Astrocyte (in vitro differentiated cells and primary cell): ENCODE results near the gene PHF5A. TPM values are rescaled to one million over a fixed set of nuclear protein-coding genes. Genes with fewer than 3 reads are reported as not detected.

ENCODE experiments used
- DNase-seq: peaks from one replicate; pipeline ENCODE4 v3.0.0-alpha.2; 2010; ENCODE audit warnings: low read depth
- FAIRE-seq: peaks from 2 replicates; lab custom pipeline; 2011; peaks lifted over from hg19 to GRCh38; lab: Jason Lieb, UNC
- H2AFZ ChIP-seq: 2 replicates; pipeline ENCODE4 v1.6.0; 2012; ENCODE audit warnings: low read depth, low read length, inconsistent platforms
- H3K27ac ChIP-seq: 2 replicates; pipeline ENCODE4 v1.5.1; 2011; ENCODE audit warnings: low read depth, low read length, inconsistent platforms
- H3K27me3 ChIP-seq: 2 replicates; pipeline ENCODE4 v1.6.0; 2011; ENCODE audit warnings: low read length, inconsistent platforms; ENCODE audit not compliant: insufficient read depth
- H3K36me3 ChIP-seq: 2 replicates; pipeline ENCODE4 v1.5.1; 2011; ENCODE audit warnings: low read length, inconsistent platforms; ENCODE audit not compliant: insufficient read depth
- H3K4me1 ChIP-seq: 2 replicates; pipeline ENCODE4 v1.5.1; 2011; ENCODE audit warnings: low read length, inconsistent platforms; ENCODE audit not compliant: insufficient read depth
- H3K4me2 ChIP-seq: 2 replicates; pipeline ENCODE4 v1.6.0; 2012; ENCODE audit warnings: low read length, inconsistent platforms
- H3K4me3 ChIP-seq: 2 replicates; pipeline ENCODE4 v1.5.1; 2011; ENCODE audit warnings: low read depth, mild to moderate bottlenecking, low read length, inconsistent platforms; ENCODE audit not compliant: insufficient read depth
- H3K79me2 ChIP-seq: 2 replicates; pipeline ENCODE4 v1.6.0; 2012; ENCODE audit warnings: mild to moderate bottlenecking, low read length, inconsistent platforms; ENCODE audit not compliant: insufficient read depth
- H3K9ac ChIP-seq: 2 replicates; pipeline ENCODE4 v1.6.0; 2012; ENCODE audit warnings: mild to moderate bottlenecking, low read length, inconsistent platforms
- H3K9me3 ChIP-seq: 2 replicates; pipeline ENCODE4 v1.5.1; 2012; ENCODE audit warnings: low read depth, mild to moderate bottlenecking, low read length, inconsistent platforms; ENCODE audit not compliant: insufficient read depth
- H4K20me1 ChIP-seq: 2 replicates; pipeline ENCODE4 v1.6.0; 2012; ENCODE audit warnings: low read length, inconsistent platforms; ENCODE audit not compliant: insufficient read depth
- H3K27ac Mint-ChIP-seq: one replicate; pipeline ENCODE4 v1.8.0; 2021; ENCODE audit warnings: mild to moderate bottlenecking, mixed read lengths; ENCODE audit not compliant: unreplicated experiment
- H3K27me3 Mint-ChIP-seq: one replicate; pipeline ENCODE4 v1.8.0; 2021; ENCODE audit warnings: low read depth, mixed read lengths; ENCODE audit not compliant: unreplicated experiment
- H3K36me3 Mint-ChIP-seq: one replicate; pipeline ENCODE4 v1.8.0; 2021; ENCODE audit warnings: low read depth, mixed read lengths; ENCODE audit not compliant: unreplicated experiment
- H3K4me1 Mint-ChIP-seq: one replicate; pipeline ENCODE4 v1.8.0; 2021; ENCODE audit warnings: low read depth, mixed read lengths; ENCODE audit not compliant: unreplicated experiment
- H3K4me3 Mint-ChIP-seq: one replicate; pipeline ENCODE4 v1.8.0; 2021; ENCODE audit warnings: mild to moderate bottlenecking, moderate library complexity, mixed read lengths; ENCODE audit not compliant: unreplicated experiment
- H3K9me3 Mint-ChIP-seq: one replicate; pipeline ENCODE4 v1.8.0; 2021; ENCODE audit warnings: mild to moderate bottlenecking, mixed read lengths; ENCODE audit not compliant: unreplicated experiment
- CTCF ChIP-seq: IDR thresholded peaks from 2 replicates; pipeline ENCODE4 v1.5.1; 2011; ENCODE audit warnings: low read depth, mild to moderate bottlenecking, inconsistent platforms, low read length, moderate library complexity; ENCODE audit not compliant: insufficient read depth
- EZH2 ChIP-seq: IDR thresholded peaks from 2 replicates; pipeline ENCODE4 v1.6.1; 2012; ENCODE audit warnings: mild to moderate bottlenecking, low read length, inconsistent platforms; ENCODE audit not compliant: insufficient read depth
- total RNA-seq: library from RNA; stranded (reverse); gene quantifications from 2 replicates; pipeline ENCODE4 v1.2.1, GENCODE V29; 2021

PHF5A gene
- total RNA-seq, 1 donor from 2014 or later: 30.9 TPM

- no peaks in the 10 kb centered on the region for H3K9me3 Mint-ChIP-seq
- Histone ChIP-seq H3K36me3 (peaks cover 2% of the 10 kb centered on the region), H3K9ac (no peak overlapping the region), H3K9me3 (no peaks in the 10 kb centered on the region), H3K4me1 (peaks cover 6% of the 10 kb centered on the region), H3K79me2 (peaks cover 3% of the 10 kb centered on the region), H3K4me2 (no peak overlapping the region), H2AFZ (no peak overlapping the region), H4K20me1 (peaks cover 31% of the 10 kb centered on the region), H3K4me3 (no peak overlapping the region), H3K27me3 (no peaks in the 10 kb centered on the region), H3K27ac (no peak overlapping the region)
- DNase-seq (no peak), FAIRE-seq (no peak)
- no peak overlapping the region for H3K4me3 Mint-ChIP-seq
- no peaks in the 10 kb centered on the region for H3K27me3 Mint-ChIP-seq
- peaks cover 2% of the 10 kb centered on the region for H3K4me1 Mint-ChIP-seq
- H3K27ac Mint-ChIP-seq: no peak overlapping the region
- TF ChIP-seq EZH2 (no peak), CTCF (no peak)
- H3K36me3 Mint-ChIP-seq: peaks cover 11% of the 10 kb centered on the region
Measured at GRCh38 chr22:41507330-41508063, 39.0 kb upstream of the PHF5A start.

- no peak overlapping the region for H3K4me2 ChIP-seq
- no peak overlapping the region for H2AFZ ChIP-seq
- H3K27me3 Mint-ChIP-seq: no peaks in the 10 kb centered on the region
- no peak overlapping the region for H3K4me3 Mint-ChIP-seq
- H4K20me1 ChIP-seq: peaks cover 45% of the 10 kb centered on the region
- no peaks in the 10 kb centered on the region for H3K27me3 ChIP-seq
- FAIRE-seq (no peak), DNase-seq (no peak)
- H3K27ac Mint-ChIP-seq: no peak overlapping the region
- no peaks in the 10 kb centered on the region for H3K4me1 Mint-ChIP-seq
- H3K36me3 Mint-ChIP-seq: peaks cover 14% of the 10 kb centered on the region
- no peak overlapping the region for H3K9ac ChIP-seq
- H3K4me3 ChIP-seq: no peak overlapping the region
- no peak for TF ChIP-seq EZH2
- TF ChIP-seq CTCF: no peak
- H3K9me3 ChIP-seq: no peaks in the 10 kb centered on the region
- peaks cover 3% of the 10 kb centered on the region for H3K79me2 ChIP-seq
- H3K9me3 Mint-ChIP-seq: no peaks in the 10 kb centered on the region
- no peak overlapping the region for H3K27ac ChIP-seq
- H3K36me3 ChIP-seq: peaks cover 12% of the 10 kb centered on the region
- H3K4me1 ChIP-seq: peaks cover 3% of the 10 kb centered on the region
Measured at GRCh38 chr22:41505511-41506220, 37.2 kb upstream of the PHF5A start.

- no peak overlapping the region for H3K27ac Mint-ChIP-seq
- no peak overlapping the region for H3K27ac ChIP-seq
- no peak for FAIRE-seq
- no peaks in the 10 kb centered on the region for H3K4me1 Mint-ChIP-seq
- H3K9me3 ChIP-seq: no peaks in the 10 kb centered on the region
- H3K4me3 Mint-ChIP-seq: no peak overlapping the region
- H3K4me2 ChIP-seq: no peak overlapping the region
- no peaks in the 10 kb centered on the region for H3K9me3 Mint-ChIP-seq
- no peak overlapping the region for H3K9ac ChIP-seq
- H3K4me1 ChIP-seq: peaks cover 3% of the 10 kb centered on the region
- DNase-seq: no peak
- TF ChIP-seq EZH2: no peak
- no peak for TF ChIP-seq CTCF
- no peaks in the 10 kb centered on the region for H3K27me3 Mint-ChIP-seq
- no peaks in the 10 kb centered on the region for H3K27me3 ChIP-seq
- peaks cover 3% of the 10 kb centered on the region for H3K79me2 ChIP-seq
- peaks cover 12% of the 10 kb centered on the region for H3K36me3 ChIP-seq
- H3K4me3 ChIP-seq: no peak overlapping the region
- peaks cover 14% of the 10 kb centered on the region for H3K36me3 Mint-ChIP-seq
- no peak overlapping the region for H2AFZ ChIP-seq
- peaks cover 47% of the 10 kb centered on the region for H4K20me1 ChIP-seq
Measured at GRCh38 chr22:41504816-41505215, 36.3 kb upstream of the PHF5A start.
